GM12874 (cell line): ENCODE measurements around the gene CAMKV.

ENCODE experiments used
- TF ChIP-seq, protein P1 (sequence below): IDR thresholded peaks from 2 replicates; pipeline ENCODE4 v1.5.1; 2011; ENCODE audit warnings: low read depth, mild to moderate bottlenecking, control low read depth, low read length, moderate library complexity; ENCODE audit not compliant: insufficient read depth

The CAMKV gene

DNA sequence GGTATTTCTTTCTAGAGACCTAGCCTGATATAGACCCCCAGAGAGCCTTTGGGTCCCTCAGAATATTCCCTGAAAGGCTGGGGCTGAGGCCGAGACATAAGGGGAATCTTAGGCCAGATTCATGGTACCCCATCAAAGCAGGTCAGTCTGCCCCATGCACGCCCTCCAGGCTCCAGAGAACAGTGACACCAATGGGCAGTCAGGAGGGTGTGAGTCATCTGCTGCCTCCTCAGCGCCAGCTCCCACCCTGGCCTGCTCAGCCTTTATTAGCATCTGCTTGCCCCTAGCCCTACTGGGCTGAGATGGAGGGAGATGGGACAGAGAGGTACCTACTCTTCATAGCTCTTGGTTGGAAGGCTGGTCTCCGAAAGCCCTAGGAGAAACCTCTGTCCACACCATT is 14.3 kb upstream of the CAMKV start:
- TF ChIP-seq, protein P1, sequence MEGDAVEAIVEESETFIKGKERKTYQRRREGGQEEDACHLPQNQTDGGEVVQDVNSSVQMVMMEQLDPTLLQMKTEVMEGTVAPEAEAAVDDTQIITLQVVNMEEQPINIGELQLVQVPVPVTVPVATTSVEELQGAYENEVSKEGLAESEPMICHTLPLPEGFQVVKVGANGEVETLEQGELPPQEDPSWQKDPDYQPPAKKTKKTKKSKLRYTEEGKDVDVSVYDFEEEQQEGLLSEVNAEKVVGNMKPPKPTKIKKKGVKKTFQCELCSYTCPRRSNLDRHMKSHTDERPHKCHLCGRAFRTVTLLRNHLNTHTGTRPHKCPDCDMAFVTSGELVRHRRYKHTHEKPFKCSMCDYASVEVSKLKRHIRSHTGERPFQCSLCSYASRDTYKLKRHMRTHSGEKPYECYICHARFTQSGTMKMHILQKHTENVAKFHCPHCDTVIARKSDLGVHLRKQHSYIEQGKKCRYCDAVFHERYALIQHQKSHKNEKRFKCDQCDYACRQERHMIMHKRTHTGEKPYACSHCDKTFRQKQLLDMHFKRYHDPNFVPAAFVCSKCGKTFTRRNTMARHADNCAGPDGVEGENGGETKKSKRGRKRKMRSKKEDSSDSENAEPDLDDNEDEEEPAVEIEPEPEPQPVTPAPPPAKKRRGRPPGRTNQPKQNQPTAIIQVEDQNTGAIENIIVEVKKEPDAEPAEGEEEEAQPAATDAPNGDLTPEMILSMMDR, result no peak

DNA sequence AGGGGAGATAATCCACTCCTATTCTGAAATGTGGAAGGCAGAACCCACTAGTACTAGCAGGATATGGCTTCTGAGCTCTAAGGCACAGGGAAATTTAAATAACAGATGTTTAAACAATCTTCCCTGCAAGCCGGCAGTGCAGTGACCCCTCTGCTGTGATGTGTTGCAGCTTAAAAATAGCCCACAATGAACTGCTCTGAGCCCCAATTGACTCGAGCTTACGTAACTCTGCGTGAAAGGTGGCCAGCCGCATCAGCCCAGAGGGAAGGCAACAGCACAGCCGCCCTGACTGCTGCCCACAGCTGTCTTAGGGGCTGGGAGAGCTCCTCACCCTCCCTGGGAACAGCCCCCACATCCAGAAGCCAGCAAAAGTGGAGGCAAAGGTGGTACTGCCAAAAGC is 12.5 kb upstream of the CAMKV start:
- TF ChIP-seq, protein P1, result no peak

DNA sequence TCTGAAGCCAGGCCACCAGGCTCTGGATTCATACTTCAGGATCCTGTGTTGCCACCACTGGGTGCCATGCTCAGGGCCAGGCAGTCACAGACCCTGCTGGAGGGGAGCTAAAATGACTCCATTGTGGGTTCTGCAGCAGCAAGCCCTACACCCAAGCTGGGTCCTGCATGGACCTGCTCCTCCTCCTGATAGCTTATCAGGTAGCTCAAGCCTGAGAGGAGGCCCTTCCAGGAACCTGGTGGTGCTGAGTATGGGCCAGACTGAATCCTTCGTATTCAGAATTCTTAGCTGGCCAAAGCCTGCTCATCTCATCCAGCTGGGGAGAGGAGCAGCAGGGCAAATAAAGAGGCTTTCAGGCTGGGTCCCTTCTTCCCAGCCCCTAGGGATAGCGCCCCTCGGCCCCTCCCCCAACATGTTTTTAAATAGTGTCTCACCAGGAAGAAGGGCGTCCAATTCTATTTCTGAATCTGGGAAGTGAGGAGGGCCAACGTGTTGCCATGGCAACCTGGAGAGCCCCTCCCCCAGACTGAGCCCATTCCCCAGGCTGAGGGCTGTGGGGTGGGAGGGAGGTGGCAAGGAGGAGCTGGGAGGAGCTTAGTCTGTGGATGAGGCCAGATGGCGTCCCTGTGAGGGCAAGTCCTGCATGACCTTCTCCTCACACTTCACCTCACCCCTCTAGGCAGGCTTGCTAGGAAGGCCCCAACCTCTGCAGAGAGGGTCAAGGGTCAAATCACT is 11.0 kb upstream of the CAMKV start:
- TF ChIP-seq, protein P1, result no peak

DNA sequence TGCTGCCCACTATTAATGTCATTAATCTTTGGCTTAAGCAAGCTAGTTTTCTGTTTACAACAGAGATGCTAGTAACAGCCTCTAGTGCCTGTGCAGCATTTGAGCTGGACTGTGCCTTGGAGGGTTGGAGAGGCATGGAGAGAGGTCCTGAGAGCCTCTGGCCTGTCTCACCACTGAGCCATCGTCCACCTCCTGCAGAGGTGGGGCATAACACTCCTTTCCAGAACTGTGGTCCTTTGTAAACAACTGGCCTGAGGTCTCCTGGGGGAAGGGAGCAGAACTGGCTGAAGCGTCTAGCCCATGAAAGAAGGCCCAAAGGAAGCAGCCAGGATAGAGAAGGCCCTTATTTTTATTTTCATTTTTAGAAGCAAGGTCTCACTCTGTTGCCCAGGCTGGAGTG is 10.0 kb upstream of the CAMKV start:
- TF ChIP-seq, protein P1, result no peak

DNA sequence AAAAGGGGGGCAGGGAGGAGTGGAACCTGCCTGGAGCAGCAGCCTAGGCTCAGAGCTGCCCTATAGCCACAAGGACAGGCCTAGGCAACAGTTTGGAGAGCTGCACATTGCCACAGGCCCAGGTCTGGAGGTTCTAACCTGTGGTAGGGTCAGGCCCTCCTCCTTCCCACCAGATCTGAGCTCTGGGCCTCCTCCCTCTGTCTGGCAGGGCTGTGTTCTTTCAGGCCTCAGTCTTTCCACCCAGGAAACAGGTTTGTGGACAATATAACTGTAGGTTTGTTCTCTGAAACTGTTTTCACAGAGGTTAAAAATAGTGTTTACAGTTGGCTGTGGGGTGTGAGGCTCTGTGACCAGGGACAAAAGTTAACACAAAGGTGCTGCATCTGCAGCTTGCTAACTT is 9.0 kb upstream of the CAMKV start:
- TF ChIP-seq, protein P1, result no peak

DNA sequence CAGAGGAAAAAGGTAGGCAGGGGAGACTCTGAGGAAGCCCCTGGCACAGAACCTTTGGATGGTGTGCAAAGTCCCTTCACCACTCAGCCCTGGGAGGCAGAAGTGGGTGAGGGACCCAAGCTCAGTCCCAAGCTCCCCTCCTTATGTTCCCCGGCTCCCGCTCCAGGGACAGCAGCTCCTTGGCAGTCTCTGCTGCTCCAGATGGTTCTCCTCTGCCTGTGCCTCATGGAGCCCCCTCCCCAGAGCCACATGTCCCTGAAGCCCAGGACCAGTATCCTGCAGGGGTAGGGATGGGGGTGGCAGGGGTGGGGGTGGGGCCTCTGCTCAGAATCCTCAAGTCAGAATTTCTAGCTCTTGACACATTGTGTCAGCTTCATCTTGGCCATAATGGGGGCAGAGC is 8.0 kb upstream of the CAMKV start:
- TF ChIP-seq, protein P1, result no peak

DNA sequence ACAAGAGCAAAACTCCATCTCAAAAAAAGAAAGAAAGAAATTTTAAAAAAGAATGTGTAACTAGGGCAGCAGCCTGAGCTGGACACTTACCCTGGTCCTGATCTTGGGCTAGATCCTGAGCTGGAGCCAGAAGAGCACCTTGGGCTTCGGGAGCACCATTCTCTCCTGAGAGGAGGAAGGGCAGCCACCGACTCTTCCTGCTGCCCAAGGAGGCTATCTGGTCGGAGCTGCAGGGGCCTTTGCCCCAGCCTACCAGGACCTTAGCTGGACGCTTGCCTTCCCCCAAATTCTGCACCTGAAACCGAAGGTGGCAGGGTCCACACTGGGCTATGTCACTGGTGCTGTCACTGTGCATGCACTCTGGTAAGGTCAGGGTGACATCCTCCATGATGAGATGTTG is 6.9 kb upstream of the CAMKV start:
- TF ChIP-seq, protein P1, result no peak

DNA sequence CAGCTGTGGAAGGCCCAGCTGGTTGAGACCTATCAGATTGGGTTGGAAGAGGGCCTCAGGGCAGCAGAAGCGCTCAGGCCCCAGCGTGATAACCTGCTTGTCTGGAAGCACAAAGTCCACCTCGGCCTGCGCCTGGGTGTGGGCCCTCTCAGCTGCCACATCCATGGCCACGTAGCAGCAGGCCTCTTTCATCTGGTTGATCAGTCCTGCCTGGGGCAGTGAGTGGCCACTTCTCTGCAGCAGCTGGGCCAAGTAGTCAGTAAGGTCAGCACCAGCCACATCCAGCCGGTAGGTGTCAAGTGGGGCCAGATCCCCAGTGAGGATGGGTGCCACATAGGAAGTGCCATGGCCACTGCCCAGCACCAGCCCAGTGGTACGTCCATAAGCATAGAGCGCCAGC is 3.9 kb upstream of the CAMKV start:
- TF ChIP-seq, protein P1, result no peak
